Mammary epithelial cell (primary cell): Measurements from ENCODE around the gene PSKH1.

Experiments used
- EZH2 ChIP-seq: IDR thresholded peaks from 2 replicates; pipeline ENCODE4 v1.6.1; 2012; ENCODE audit warnings: low read length, inconsistent platforms, borderline replicate concordance
- TF ChIP-seq, protein P1 (sequence below), 2 donors: IDR thresholded peaks in 1 of 2; conservative IDR thresholded peaks in 1 of 2; 2 replicates each; pipeline ENCODE4 v1.5.1; 2011 to 2012; ENCODE audit warnings: inconsistent platforms in 2 of 2, low read length in 2 of 2, mild to moderate bottlenecking in 2 of 2, control low read depth in 1 of 2, low read depth in 1 of 2; ENCODE audit not compliant: insufficient read depth in 1 of 2; ENCODE audit errors: extremely low read depth in 1 of 2

GRCh38 chr16:67864594-67864993, 28.5 kb upstream of the PSKH1 start:
- TF ChIP-seq, protein P1, sequence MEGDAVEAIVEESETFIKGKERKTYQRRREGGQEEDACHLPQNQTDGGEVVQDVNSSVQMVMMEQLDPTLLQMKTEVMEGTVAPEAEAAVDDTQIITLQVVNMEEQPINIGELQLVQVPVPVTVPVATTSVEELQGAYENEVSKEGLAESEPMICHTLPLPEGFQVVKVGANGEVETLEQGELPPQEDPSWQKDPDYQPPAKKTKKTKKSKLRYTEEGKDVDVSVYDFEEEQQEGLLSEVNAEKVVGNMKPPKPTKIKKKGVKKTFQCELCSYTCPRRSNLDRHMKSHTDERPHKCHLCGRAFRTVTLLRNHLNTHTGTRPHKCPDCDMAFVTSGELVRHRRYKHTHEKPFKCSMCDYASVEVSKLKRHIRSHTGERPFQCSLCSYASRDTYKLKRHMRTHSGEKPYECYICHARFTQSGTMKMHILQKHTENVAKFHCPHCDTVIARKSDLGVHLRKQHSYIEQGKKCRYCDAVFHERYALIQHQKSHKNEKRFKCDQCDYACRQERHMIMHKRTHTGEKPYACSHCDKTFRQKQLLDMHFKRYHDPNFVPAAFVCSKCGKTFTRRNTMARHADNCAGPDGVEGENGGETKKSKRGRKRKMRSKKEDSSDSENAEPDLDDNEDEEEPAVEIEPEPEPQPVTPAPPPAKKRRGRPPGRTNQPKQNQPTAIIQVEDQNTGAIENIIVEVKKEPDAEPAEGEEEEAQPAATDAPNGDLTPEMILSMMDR (conservative IDR thresholded peaks at IDR 0.05 in 1 of 2, IDR thresholded peaks at IDR 0.05 in 1 of 2; ENCODE audit: extremely low read depth in 1 of 2, insufficient read depth in 1 of 2, low read depth in 1 of 2, low read length in 2 of 2) = no peak
- TF ChIP-seq EZH2 = no peak
